Measurements from ENCODE around the gene CREB5.
"Not testable (repeated sequence)": the region's sequence is repeated elsewhere in the genome, so short reads cannot be mapped to it uniquely, and the experiment has no call there.

CREB5 gene

DNA sequence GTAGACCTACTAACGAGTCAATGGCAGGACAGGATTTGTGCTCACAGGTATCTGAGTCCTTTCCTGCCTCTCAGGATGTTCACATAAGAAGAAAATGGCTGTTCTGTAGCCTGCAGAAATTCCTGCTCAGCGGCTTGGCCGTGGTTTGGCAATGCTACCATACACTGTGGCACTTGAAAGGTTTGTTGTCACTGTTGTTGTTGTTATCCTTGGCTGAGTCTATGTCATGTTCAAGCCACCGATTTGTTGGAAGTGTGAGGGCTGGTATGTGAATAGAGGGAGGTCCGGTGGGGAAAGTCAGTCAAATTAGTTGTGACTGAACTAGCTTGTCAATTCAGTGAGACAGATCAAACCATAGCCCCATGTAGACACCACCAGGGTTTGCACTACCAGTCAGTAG lies 345.9 kb downstream of the CREB5 start:
- no peak for DNase-seq

DNA sequence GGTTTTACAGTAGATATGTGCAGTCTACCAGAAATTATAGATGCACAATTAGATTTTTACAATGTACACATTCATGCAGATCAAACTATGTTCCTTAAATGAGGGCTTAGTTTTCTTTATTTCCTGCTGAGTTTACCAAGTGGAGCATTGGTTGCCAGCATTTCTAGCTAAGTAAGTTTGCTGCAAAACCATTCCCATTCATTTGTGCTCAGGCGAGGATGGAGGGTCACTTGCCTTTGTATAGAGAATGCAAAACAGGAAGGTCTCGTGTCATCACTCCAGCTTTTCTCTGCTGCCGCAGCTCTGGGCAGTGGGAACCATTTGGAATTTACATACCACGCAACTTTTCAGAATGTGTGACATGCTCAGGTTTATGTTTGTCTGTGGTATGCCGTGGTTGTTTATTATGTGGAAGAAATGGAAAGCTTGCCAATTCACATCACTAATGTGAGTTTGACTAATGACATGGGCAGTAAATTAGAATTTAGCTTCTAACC lies 347.2 kb downstream of the CREB5 start:
- DNase-seq = no peak

DNA sequence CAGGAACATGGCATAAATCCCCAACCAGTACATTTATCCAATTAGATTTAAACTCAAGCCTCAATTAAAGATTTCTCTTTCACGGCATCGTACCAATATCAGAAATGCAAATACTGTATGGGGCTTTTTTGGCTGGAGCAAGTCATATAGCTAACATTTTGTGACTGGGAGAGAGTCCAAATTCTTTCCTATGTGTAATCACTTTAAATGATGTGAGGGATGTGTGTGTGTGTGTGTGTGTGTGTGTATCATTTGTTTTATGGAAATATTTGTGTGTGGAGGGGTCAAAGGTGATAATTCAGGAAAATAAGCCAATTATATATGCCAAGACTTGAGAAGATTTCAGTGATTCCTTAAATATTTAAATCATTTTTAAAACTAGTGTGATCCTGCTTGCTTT lies 349.2 kb downstream of the CREB5 start:
- DNase-seq = no peak

DNA sequence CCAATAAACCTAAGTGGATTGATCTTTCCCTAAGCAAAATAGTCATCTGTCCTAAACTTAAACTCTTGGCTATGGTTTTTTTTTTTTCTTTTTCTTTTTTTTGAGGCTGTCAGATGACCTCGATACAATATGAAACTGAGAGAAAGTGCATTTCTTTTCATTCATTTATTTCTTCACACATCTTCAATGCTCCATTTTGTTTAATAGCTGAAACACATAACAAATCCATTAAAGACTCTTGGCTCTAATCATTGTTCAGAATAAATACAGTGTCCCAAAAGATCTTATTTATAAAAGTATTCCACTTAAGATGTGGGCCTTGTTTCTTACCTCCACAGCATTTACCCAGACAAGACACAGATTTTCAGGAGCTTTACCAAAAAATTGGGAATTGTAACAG lies 350.3 kb downstream of the CREB5 start:
- no peak for DNase-seq

DNA sequence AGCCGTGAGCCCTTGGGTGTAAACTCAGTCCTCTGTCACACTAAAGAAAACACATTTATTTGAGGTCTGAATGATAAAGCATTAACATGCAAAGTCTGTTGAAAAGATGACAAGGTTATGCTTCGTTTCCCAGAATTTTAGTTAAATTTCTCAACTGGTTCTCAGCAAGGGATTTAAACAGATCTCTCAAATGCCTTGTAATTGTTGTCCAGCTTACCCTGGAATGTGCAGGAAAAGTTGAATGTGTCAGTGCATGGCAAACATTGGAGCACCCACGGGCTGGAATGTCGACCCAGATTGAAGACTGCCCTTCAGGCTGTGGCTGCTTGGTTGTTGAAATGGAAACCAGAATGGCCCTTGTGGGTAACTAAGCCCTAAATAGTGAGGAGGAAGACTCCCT lies 354.0 kb downstream of the CREB5 start:
- DNase-seq = no peak

DNA sequence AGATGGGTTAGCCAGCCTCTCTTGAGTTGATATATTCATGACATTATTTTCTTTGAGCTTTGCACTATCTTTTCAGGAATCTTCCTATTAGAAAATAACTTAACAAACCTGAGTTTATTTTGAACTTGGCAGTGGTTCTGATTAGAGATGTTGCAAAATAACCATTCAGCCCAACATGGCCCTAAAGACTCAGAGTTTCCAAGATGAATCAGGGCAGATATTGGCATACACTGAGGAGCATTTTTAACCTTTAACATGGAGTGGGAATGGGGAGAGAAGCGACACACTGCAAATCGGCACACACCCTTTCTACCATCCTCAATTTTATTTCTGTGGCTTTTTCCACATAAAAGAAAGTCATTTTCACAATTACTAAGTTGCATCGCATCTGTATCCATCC lies 355.0 kb downstream of the CREB5 start:
- DNase-seq = no peak

DNA sequence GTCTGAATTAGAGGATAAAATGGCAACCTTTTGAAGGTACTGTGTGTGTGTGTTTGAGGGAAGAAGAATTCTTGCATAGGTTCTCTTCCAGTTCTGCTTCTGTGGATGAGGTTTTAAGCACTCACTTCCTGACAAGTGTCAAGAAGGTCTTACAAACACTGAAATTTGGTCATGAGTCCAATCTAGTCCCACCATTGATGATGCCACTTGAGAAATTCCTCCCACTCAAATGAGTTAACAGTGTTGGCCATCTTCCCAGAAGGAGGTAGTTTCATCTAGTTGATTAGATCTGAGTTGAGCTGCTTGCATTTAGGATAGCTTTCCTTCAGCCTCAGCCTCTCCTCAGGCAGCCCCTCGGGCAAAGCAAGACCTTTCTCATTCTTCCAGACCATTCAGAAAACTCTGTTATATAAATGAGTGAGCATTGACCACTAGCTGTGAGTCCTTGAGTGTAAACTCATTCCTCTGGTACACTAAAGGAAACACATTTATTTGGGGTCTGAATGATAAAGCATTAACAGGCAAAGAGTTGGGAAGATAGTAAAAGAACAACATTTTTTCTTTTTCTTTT lies 356.3 kb downstream of the CREB5 start:
- DNase-seq = no peak

DNA sequence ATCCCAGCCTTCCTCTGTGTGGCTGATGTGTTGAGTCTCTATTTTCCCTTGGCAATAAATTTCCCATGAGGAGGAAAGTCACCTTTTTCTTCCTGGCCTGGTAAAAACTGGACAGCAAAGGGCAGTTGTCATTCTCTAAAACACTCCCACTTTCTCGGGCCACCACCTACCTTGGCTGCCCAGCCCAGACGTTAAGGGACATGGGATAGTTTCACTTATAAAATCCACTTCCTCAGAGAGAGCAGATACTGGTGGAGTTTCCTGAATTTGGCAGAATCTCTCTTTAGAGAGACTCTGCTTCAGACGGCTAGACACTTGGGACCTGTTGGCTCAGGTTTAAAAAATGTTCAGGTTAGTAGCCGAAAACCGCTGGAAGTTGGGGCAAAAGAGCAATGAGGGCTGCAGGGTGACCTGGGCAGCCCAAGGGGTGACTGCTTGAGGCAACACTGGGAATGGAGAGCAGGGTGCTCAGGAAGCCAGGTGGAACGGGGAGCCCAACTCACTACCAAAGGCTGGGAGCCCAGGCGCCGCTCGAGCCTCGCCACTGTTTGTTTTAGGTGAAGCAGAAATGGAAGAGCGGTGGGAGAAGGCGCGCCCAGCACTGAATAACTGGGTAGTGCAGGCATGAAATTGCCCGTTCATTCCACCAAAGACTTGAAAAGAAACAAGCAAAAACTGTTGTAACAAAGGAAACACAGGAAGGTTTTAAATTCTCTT lies 359.7 kb downstream of the CREB5 start:
- DNase-seq = no peak

DNA sequence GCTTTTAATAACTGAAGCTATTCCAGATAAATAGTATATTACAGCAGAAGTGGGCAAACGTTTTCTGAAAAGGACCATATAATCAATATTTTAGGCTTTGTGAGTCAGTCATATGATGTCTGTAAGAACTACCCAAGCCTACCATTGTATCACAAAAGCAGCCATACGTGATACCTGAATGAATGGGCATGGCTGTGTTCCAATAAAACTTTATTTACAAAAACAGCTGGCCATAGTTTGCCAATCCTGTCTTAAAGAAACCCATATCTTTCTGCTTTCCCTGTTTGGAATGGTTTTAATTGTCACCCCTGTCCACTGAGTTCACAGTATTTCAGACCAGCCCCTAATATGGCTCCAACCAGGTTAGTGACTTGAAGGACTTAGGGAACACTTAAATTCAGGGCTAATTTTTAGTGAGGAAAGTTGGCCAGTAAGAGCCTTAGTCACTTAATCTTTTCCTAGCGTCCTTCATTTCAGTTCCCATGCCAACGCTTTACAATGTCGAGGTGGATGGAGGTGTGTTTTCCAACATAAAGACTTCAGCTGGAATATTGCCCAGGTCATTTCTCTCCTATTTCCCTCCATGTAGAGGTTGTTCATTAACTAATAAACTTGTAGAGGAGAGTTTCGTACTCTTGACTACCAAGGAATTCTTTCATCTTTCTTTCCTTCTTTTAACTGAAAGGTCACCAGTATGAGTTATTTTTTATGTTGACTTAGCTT lies 361.3 kb downstream of the CREB5 start:
- DNase-seq = no peak

DNA sequence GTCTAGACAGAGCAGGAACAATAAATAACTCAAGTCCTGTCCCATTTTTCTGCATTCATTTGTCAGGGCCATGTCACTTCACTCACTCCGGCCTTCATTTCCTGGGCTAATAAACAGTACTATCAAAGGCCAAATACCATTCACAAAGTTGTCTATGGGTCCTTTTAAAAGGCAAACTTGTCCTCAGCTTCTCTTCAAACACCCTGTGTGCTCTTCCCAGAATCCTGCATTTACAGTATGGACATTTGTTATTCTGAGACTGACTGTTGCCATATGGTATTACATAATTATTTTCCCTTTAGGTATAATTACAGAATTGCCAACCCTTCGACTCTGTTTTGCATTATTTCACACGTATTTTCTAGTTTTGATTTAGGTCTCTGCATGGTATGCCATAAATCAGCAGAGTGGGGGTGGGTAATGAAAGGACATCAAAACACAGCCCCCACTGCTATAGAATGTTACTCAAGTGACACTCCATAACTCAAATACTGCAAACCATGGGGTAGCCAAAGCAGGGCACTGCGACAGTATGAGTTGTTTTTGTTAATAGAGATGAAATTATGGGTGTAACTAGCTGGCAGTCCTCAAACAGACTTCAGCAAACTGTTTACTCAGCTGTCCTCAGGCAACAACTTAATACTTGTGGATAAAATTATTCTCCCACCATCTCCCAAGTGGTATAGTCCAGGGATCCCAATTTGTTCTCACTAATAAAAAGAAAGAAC lies 362.1 kb downstream of the CREB5 start:
- DNase-seq = no peak

DNA sequence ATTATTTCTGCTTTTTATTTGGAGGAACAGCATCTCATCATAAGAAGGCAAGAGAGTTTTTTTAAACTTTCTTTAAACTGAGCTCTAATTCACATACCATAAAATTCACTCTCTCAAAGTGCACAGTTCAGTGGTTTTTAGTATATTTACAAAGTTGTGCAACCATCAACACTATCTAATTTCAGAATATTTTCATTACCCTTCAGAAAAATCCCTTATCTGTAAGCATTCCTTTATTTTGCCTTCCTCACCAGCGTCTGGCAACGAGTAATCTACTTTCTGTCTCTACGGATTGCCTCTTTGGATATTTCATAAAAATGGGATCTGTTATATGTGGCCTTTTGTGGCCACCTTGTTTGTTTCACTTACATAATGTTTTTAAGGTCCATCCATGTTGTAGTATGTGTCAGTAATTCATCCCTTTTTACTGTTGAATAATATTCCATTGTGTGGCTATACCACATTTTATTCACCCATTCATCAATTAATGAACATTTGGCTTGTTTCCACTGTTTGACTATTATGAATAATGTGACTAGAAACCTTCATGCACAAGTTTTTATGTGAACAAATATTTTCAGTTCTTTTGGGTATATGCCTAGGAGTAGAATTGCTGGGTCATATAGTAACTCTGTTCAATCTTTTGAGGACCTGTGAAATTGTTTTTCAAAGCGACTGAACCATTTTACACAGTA lies 364.3 kb downstream of the CREB5 start:
- DNase-seq = no peak

DNA sequence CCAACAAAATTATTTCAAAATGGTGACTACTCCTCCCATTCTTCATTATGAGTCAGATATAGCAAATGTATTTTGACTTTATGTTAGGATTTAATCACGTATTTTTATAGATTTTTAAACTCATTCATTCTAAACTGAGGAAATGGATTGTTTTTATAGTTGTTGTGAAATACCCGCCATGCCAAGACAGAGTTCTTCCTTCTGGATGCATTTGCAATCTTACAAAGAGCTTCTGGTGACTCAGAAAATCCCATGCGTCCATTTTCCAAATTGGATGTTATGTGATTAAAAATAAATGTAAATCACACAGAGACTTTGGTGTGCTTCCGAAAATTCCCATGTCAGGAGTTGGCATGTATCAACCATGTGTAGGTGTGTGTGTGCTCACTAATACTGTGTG lies 366.5 kb downstream of the CREB5 start:
- no peak for DNase-seq

DNA sequence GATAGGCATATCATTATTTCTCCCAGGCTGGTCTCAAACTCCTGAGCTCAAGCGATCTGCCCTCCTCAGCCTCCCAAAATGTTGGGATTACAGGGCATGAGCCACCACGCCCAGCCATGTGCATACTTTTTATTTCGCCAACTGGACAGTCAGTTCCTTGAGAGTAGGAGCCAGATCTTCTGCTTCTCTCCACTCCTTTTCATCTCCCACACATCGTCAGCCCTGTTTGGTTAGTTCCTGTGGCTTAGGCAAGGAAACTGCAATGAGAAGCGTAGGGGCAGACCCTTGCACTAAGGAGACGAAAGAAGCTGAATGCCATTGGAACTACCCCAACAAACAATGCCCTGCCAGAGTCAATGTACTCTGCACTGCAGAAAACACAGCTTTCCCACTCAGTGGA lies 367.6 kb downstream of the CREB5 start:
- DNase-seq = no peak

DNA sequence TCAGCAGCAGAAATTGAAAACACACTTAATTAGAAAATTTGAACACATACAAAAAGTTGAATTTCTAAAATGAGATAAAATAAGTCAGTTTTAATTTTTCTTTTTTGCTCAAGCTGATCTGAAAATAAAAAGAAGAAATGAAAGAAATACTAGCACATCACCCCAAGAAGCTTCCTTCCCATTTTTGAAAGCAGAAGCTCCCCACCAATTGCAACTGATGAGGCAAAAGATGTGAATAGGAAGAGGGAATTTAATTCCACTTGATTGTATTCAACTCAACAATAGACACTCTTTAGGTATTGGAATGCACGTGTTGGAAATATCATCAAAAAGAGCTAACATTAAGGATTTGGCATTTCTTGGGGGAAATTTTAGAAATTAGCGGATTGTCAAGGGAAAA lies 370.0 kb downstream of the CREB5 start:
- DNase-seq = no peak

DNA sequence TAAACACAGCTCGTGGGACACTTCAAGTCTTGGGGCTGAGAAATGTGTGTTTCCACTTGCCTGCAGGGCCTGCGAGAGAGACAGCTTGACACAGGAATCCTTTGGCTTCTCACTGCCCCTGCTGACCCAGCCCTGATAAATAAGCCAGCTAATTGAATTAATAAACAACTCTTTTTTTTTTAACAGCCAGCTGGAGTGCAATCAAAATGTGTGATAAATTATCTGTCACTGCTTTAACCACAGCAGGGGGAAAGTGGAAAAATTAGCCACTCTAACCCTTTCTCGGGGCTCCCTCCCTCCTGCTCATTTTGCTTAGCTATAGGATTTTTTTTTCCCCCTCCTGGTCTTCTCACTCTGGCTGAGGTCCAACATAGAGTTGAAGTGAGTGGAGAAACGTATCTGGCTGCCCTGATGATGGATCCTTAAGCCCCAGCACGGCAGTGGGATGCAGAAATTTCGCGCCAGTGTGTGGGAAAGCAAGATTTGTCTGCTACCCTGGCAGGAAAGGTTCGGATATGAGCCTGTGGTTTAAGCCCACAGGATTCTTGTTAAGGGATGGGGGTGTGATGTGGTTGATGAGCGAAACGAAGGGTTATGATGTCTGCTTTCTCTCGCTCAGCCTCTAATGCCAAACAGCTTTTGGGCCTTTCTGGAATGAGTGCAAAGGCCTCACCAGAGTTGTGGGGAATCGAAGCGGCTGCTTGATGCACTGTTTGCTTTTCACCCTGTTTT lies 372.0 kb downstream of the CREB5 start:
- no peak for DNase-seq

DNA sequence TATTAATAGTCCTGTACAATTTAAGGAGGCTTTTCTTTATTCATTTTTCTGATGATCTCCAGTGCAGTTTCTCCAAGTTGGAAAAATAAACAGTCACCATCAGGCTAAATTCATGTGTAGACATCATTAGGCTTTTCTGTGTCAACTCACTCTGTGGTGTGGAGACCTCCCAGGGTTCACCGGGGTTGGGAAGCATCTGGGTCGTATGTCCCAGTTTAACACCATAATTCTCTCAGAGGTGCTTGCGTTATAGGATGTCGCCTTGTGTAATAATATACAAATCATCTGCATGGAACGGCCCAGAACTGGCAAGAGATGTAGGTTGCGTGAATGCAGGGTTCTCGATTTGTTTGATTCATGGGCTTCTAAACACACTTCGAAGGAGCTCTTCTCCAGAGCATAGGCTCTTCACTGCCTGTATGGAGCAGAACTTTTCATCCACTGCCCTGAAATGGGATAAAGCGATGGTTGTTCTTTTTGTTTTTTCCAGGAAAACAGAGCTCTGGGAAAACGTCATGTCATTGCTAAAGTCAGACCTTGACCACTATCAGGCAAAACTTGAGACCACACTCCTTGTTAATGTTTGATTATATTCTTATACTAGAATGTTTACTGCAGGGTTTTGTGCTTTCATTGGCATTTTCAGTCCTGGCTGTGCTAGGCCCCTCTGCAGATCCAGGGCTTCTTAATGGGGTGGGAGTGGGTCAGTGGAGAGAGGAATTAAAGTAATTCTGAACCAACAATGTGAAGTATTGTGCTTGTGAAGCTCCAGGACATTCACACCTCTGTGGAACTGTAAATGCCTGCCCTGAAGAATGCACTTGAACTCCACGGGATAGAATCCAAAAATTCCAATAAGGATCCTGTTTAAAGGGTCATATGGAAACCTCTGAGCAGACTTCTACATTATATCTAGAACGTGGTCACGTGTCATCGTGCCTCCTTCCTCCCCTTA lies 373.0 kb downstream of the CREB5 start:
- no peak for DNase-seq

DNA sequence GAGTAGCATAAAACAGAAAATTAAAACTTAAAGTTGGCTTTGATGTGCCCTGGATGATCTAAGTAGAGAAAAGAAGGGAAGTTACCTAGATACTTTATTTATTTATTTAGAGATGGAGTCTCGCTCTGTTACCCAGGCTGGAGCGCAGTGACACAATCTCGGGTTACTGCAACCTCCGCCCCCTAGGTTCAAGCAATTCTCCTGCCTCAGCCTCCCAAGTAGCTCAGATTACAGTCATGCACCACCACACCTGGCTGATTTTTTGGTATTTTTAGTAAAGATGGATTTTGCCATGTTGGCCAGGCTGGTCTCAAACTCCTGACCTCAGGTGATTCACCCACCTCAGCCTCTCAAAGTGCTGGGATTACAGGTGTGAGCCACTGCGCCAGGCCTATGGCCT lies 373.8 kb downstream of the CREB5 start:
- DNase-seq = not testable (repeated sequence)

DNA sequence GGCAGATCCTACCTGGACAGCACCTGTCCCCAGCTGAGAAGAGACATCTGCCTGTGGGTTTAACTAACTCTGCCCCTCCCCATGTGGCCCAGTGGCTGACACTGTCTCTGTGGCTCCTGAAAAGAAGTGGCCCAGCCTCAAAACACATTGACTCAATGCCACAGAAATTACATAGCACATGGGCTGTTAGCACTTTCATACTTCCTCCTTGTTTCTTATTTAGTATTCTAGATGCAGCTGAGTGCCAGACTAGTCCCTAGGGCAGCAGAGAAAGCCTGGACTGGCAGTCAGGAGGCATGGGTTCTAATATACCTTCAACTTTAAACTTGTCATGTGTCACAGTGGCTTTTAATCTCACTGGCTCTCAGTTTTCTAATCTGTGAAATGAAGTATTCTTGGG lies 374.8 kb downstream of the CREB5 start:
- no peak for DNase-seq

DNA sequence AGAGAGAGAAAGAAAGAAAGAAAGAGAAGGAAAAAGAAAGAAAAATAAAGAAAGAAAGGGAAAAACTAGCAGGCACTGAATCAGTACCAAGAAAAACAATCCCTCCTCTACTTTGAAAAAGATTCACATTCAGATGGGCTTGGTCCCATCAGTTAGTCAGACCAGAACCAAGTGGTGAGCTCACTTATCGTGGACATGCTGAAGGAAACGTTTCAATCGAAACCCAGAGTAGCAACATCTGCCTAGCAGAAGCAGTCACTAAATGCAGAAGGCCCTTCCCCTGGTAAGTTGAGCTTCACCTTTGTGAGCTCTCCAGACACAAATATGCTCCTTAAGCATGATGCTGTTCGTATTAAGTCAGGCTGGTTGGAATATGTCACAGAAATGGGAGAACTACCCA lies 378.1 kb downstream of the CREB5 start:
- no peak for DNase-seq

DNA sequence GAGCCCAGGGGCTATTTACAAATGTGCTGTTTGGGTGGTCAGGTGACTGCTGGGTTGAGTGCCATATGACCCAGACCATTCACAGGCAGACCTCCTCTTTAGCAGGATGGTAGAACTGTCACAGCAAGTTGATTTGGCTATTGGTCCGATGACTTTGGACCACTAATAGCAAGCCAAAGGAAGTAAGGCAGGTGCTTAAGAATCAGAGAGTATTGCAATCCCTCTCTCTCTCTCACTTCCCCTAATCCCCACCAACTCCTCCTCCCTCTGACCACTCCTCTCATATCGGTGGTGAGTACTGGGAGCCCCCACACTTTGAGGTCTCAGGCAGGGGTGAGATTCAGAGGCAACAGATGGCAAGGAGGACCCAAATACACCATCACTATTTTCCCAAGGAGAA lies 380.5 kb downstream of the CREB5 start:
- DNase-seq = no peak

All from NCI-H446 treated with DMSO at 0.1 percent for 48 hours (cell line).